K562 (cell line): Measurements from ENCODE around the gene PHF21A. TPM values are rescaled to one million over a fixed set of nuclear protein-coding genes. Genes with fewer than 3 reads are reported as not detected.

Experiments used
- ARHGAP35 ChIP-seq: fragments of 450-650 bp; IDR thresholded peaks from 2 replicates; pipeline ENCODE4 v1.6.1; 2018; ENCODE audit not compliant: partially characterized antibody
- CBFA2T2 ChIP-seq: fragments of 450-650 bp; conservative IDR thresholded peaks from 2 replicates; pipeline ENCODE4 v1.6.1; 2017; ENCODE audit warnings: mild to moderate bottlenecking
- CBFA2T3 ChIP-seq: fragments of 450-650 bp; IDR thresholded peaks from 2 replicates; pipeline ENCODE4 v1.6.1; 2017
- CREM ChIP-seq: IDR thresholded peaks from 2 replicates; pipeline ENCODE4 v1.6.1; 2014; ENCODE audit warnings: antibody characterized with exemption, low read depth
- ELF4 ChIP-seq: fragments of 450-650 bp; formaldehyde crosslinking; IDR thresholded peaks from 2 replicates; pipeline ENCODE4 v1.4.0; 2022; ENCODE audit warnings: missing genetic modification characterization
- MAZ ChIP-seq, 2 experiments: fragments of 450-650 bp in 1 of 2; sonication (generic) in 1 of 2; formaldehyde crosslinking; IDR thresholded peaks in 1 of 2; conservative IDR thresholded peaks in 1 of 2; 2 replicates each; pipeline versions ENCODE4 v1.4.0 to v1.5.0; 2020; ENCODE audit warnings: mild to moderate bottlenecking in 1 of 2, missing genetic modification reagents in 1 of 2
- NCOA6 ChIP-seq: fragments of 450-650 bp; IDR thresholded peaks from 2 replicates; pipeline ENCODE4 v1.6.1; 2017; ENCODE audit warnings: mild to moderate bottlenecking
- NFIX ChIP-seq: fragments of 250-450 bp; sonication (Bioruptor Pico); IDR thresholded peaks from 2 replicates; pipeline ENCODE4 v1.4.0; 2020; ENCODE audit warnings: low read depth, mild to moderate bottlenecking, moderate library complexity
- POLR2H ChIP-seq: IDR thresholded peaks from 2 replicates; pipeline ENCODE4 v1.6.1; 2016; ENCODE audit warnings: missing genetic modification characterization, low read depth, mild to moderate bottlenecking, control low read depth, missing compliant biosample characterization, moderate library complexity
- RHOXF2B ChIP-seq: fragments of 250-450 bp; sonication (Bioruptor Pico); conservative IDR thresholded peaks from 2 replicates; pipeline ENCODE4 v1.5.1; 2021
- SREBF1 ChIP-seq: fragments of 150-350 bp; IDR thresholded peaks from 2 replicates; pipeline ENCODE4 v1.6.1; 2014; ENCODE audit warnings: antibody characterized with exemption, low read depth, low read length, borderline replicate concordance
- TAF1 ChIP-seq: IDR thresholded peaks from 2 replicates; pipeline ENCODE4 v1.6.1; 2011; ENCODE audit warnings: mild to moderate bottlenecking, low read length, moderate library complexity; ENCODE audit not compliant: insufficient read depth, control insufficient read depth, severe bottlenecking; ENCODE audit errors: extremely low read depth
- ZKSCAN8 ChIP-seq: fragments of 200-800 bp; sonication (Bioruptor generic); IDR thresholded peaks from 2 replicates; pipeline ENCODE4 v1.6.1; 2016; ENCODE audit warnings: missing genetic modification characterization, missing compliant biosample characterization
- ZSCAN32 ChIP-seq: fragments of 450-650 bp; formaldehyde crosslinking; IDR thresholded peaks from 2 replicates; pipeline ENCODE4 v1.4.0; 2020; ENCODE audit warnings: mild to moderate bottlenecking, moderate library complexity
- polyA plus RNA-seq, 8 experiments: library from polyadenylated mRNA; depleted of rRNA in 4 of 8; stranded (reverse) in 5 of 8; unstranded in 3 of 8; fragments of >200 nt; fragmentation: Nextera tagmentation in 2 of 8; fragmentation: Illumina TruSeq in 1 of 8; extraction: Ambion mirVana in 2 of 8; extraction: Trizol in 1 of 8; gene quantifications; 2 replicates each; pipeline versions ENCODE4 v1.2.1 to v1.2.3, GENCODE V29; 2011 to 2014; ENCODE audit warnings: inconsistent platforms in 1 of 8, missing spikeins in 1 of 8
- total RNA-seq, 7 experiments: library from RNA; depleted of rRNA in 6 of 7; stranded (reverse); fragments of >200 nt in 6 of 7; fragmentation: Illumina TruSeq in 2 of 7; extraction: Trizol in 2 of 7; gene quantifications; 2 replicates each; pipeline versions ENCODE4 v1.2.1 to v1.2.3, GENCODE V29; 2011 to 2021; ENCODE audit warnings: low replicate concordance in 1 of 7
- TF ChIP-seq, protein P1 (sequence below): sonication (generic); formaldehyde crosslinking; IDR thresholded peaks from 2 replicates; pipeline ENCODE4 v1.8.0; 2023; ENCODE audit warnings: mild to moderate bottlenecking, missing genetic modification reagents
- TF ChIP-seq, protein P2 (sequence below), 2 experiments: fragments of 150-350 bp in 1 of 2; IDR thresholded peaks; 2 replicates each; pipeline ENCODE4 v1.6.1; 2012 to 2016; ENCODE audit warnings: low read depth in 2 of 2, low read length in 2 of 2, mild to moderate bottlenecking in 1 of 2, moderate library complexity in 1 of 2
- TF ChIP-seq, protein P3 (sequence below): conservative IDR thresholded peaks from 2 replicates; pipeline ENCODE4 v1.6.1; 2011; ENCODE audit warnings: low read depth, mild to moderate bottlenecking, low read length; ENCODE audit not compliant: control insufficient read depth
- TF ChIP-seq, protein P4 (sequence below): fragments of 250-450 bp; sonication (Bioruptor Pico); IDR thresholded peaks from 2 replicates; pipeline ENCODE4 v1.8.0; 2021; ENCODE audit warnings: moderate library complexity, mild to moderate bottlenecking, inconsistent platforms

PHF21A gene
- total and polyA plus RNA-seq, 9 of the 15 experiments (the other 6 are each of a cell fraction or from before 2014, with no cell fraction given), result 1.5 to 32.4 (median 10.7) TPM

DNA sequence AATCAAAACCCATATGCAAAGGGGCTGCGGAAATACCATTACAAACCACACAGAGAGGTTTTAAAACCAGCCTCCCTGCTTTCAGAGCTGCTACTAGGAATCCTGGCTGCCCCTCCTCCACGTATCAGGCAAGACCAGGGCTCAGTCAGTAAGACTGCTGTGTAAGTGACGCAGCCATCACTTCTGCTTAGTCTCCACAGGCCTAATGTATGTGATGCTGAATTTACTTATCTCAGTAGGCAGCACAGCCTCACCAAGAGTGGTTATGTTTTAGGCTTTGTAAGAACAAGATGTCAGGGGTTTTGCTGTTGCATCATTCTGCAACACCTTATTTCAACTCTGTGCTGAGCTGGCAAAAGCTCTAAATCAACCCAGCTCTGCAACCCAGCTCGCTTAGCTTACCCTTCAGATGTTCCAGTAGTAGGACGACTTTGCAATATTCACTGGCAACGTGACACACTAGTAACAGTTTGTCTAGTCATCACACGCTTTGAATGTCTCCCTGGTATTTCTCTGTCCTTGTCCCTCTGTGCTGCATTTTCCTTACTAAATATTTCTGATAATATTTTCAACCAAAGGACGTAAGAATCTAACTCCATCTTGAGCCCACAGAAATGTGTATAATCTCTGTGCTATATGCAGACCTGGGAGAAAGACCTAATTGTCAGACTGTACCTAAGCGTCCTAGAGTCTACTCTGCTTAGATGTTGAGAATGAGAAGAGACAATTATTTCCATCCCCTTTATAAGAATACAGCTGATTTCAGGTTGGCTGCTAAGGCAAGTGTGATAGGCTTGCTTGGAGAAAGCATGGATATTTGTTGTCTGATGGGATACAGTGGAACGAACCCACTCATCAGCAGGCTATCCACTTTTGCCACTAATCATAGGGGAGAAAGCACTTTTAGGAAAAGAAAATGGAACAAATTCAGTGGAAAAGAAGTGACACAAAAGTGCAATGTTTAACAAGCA, 126.6 kb downstream of the PHF21A start (continued):
- TF ChIP-seq, protein P1, sequence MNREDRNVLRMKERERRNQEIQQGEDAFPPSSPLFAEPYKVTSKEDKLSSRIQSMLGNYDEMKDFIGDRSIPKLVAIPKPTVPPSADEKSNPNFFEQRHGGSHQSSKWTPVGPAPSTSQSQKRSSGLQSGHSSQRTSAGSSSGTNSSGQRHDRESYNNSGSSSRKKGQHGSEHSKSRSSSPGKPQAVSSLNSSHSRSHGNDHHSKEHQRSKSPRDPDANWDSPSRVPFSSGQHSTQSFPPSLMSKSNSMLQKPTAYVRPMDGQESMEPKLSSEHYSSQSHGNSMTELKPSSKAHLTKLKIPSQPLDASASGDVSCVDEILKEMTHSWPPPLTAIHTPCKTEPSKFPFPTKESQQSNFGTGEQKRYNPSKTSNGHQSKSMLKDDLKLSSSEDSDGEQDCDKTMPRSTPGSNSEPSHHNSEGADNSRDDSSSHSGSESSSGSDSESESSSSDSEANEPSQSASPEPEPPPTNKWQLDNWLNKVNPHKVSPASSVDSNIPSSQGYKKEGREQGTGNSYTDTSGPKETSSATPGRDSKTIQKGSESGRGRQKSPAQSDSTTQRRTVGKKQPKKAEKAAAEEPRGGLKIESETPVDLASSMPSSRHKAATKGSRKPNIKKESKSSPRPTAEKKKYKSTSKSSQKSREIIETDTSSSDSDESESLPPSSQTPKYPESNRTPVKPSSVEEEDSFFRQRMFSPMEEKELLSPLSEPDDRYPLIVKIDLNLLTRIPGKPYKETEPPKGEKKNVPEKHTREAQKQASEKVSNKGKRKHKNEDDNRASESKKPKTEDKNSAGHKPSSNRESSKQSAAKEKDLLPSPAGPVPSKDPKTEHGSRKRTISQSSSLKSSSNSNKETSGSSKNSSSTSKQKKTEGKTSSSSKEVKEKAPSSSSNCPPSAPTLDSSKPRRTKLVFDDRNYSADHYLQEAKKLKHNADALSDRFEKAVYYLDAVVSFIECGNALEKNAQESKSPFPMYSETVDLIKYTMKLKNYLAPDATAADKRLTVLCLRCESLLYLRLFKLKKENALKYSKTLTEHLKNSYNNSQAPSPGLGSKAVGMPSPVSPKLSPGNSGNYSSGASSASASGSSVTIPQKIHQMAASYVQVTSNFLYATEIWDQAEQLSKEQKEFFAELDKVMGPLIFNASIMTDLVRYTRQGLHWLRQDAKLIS (CRISPR knock-in tag), result no peak
- TF ChIP-seq ZSCAN32 (CRISPR knock-in tag), result peak; percentile 81
- TF ChIP-seq, protein P2, sequence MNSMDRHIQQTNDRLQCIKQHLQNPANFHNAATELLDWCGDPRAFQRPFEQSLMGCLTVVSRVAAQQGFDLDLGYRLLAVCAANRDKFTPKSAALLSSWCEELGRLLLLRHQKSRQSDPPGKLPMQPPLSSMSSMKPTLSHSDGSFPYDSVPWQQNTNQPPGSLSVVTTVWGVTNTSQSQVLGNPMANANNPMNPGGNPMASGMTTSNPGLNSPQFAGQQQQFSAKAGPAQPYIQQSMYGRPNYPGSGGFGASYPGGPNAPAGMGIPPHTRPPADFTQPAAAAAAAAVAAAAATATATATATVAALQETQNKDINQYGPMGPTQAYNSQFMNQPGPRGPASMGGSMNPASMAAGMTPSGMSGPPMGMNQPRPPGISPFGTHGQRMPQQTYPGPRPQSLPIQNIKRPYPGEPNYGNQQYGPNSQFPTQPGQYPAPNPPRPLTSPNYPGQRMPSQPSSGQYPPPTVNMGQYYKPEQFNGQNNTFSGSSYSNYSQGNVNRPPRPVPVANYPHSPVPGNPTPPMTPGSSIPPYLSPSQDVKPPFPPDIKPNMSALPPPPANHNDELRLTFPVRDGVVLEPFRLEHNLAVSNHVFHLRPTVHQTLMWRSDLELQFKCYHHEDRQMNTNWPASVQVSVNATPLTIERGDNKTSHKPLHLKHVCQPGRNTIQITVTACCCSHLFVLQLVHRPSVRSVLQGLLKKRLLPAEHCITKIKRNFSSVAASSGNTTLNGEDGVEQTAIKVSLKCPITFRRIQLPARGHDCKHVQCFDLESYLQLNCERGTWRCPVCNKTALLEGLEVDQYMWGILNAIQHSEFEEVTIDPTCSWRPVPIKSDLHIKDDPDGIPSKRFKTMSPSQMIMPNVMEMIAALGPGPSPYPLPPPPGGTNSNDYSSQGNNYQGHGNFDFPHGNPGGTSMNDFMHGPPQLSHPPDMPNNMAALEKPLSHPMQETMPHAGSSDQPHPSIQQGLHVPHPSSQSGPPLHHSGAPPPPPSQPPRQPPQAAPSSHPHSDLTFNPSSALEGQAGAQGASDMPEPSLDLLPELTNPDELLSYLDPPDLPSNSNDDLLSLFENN (IDR thresholded peaks at IDR 0.05; ENCODE audit: low read depth in 2 of 2, low read length in 2 of 2), result peak in 1 of 2 experiments; percentile 79; a peak in 1 of 4 replicates
- no peak for TF ChIP-seq RHOXF2B (CRISPR knock-in tag)
- TF ChIP-seq, protein P3, sequence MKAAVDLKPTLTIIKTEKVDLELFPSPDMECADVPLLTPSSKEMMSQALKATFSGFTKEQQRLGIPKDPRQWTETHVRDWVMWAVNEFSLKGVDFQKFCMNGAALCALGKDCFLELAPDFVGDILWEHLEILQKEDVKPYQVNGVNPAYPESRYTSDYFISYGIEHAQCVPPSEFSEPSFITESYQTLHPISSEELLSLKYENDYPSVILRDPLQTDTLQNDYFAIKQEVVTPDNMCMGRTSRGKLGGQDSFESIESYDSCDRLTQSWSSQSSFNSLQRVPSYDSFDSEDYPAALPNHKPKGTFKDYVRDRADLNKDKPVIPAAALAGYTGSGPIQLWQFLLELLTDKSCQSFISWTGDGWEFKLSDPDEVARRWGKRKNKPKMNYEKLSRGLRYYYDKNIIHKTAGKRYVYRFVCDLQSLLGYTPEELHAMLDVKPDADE, result peak; percentile 71
- peak; percentile 67 for TF ChIP-seq POLR2H (tag)
- TF ChIP-seq, protein P4, sequence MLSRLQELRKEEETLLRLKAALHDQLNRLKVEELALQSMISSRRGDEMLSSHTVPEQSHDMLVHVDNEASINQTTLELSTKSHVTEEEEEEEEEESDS (CRISPR knock-in tag), result no peak
- peak; percentile 97 for TF ChIP-seq CBFA2T3
- TF ChIP-seq SREBF1, result no peak
- TF ChIP-seq CREM, result peak; percentile 94
- TF ChIP-seq NCOA6, result 0 out of 2 replicates have a peak, but pooled peaks have one; percentile 17
- TF ChIP-seq ZKSCAN8 (CRISPR knock-in tag), result peak; percentile 62; the same call in 1 of the 2 replicates
- no peak for TF ChIP-seq NFIX
- TF ChIP-seq MAZ (CRISPR knock-in tag; conservative IDR thresholded peaks at IDR 0.05 in 1 of 2, IDR thresholded peaks at IDR 0.05 in 1 of 2), result peak in 1 of 2 experiments; percentile 24; a peak in 2 of 4 replicates
- no peak for TF ChIP-seq ELF4 (CRISPR knock-in tag)
- TF ChIP-seq CBFA2T2, result peak; percentile 94
- TF ChIP-seq ARHGAP35, result no peak
- TF ChIP-seq TAF1, result peak; percentile 72
